GM12878 (cell line): ENCODE results near the gene MOB2. TPM values are rescaled to one million over a fixed set of nuclear protein-coding genes. Genes with fewer than 3 reads are reported as not detected.

Source experiments
- ATAC-seq: fragments of 200-7000 bp; cut with Tn5 transposase; 3 replicates; pipeline ENCODE4 v1.9.1; 2020; ENCODE audit warnings: mild to moderate bottlenecking, moderate library complexity
- BruUV-seq: library from RNA; stranded (reverse); fragments of 400-500 nt; replicated peaks from 2 replicates; lab custom pipeline; 2021; lab: Mats Ljungman, UMichigan
- CTCF ChIA-PET: fragments of 300-600 bp; sonication (Branson Sonifier 250); formaldehyde crosslinking; extraction: SDS; loops from one replicate; lab custom pipeline; 2021; ENCODE audit warnings: inconsistent platforms; lab: Yijun Ruan, JAX
- POLR2A ChIA-PET: fragments of 350-600 bp; formaldehyde crosslinking; extraction: SDS; loops from one replicate; lab custom pipeline; 2021; ENCODE audit warnings: inconsistent platforms; lab: Charles Lee
- RAD21 ChIA-PET: fragments of 300-600 bp; sonication (Branson Sonifier 250); formaldehyde crosslinking; loops from one replicate; lab custom pipeline; 2023; ENCODE audit warnings: antibody characterized with exemption; ENCODE audit not compliant: unreplicated experiment; lab: Charles Lee
- SMC1A ChIA-PET: fragments of 300-600 bp; sonication (Branson Sonifier 250); formaldehyde crosslinking; loops from one replicate; lab custom pipeline; 2023; ENCODE audit not compliant: unreplicated experiment, uncharacterized antibody; lab: Charles Lee
- DNase-seq: peaks from one replicate; pipeline ENCODE4 v3.0.0-alpha.2; 2011; ENCODE audit warnings: low read depth, low spot score
- FAIRE-seq: peaks from 3 replicates; lab custom pipeline; 2011; peaks lifted over from hg19 to GRCh38; lab: Jason Lieb, UNC
- H2AFZ ChIP-seq: 2 replicates; pipeline ENCODE4 v1.6.0; 2011; ENCODE audit warnings: low read depth, low read length, control low read depth; ENCODE audit not compliant: control insufficient read depth
- H3K27ac ChIP-seq: 2 replicates; pipeline ENCODE4 v1.5.1; 2011; ENCODE audit warnings: control low read depth; ENCODE audit not compliant: control insufficient read depth, insufficient read depth
- H3K27me3 ChIP-seq, 2 experiments: replicated peaks in 1 of 2; 2 replicates each; pipeline versions ENCODE4 v1.6.0 to v1.6.1; 2011; ENCODE audit warnings: low read length in 1 of 2; ENCODE audit not compliant: control insufficient read depth in 2 of 2, insufficient read depth in 2 of 2
- H3K36me3 ChIP-seq, 2 experiments: 2 replicates each; pipeline ENCODE4 v1.5.1; 2011; ENCODE audit warnings: low read length in 1 of 2; ENCODE audit not compliant: control insufficient read depth in 2 of 2, insufficient read depth in 2 of 2
- H3K4me1 ChIP-seq: 2 replicates; pipeline ENCODE4 v1.6.1; 2011; ENCODE audit warnings: mild to moderate bottlenecking, low read length, moderate library complexity, mixed read lengths; ENCODE audit not compliant: control insufficient read depth, insufficient read depth
- H3K4me2 ChIP-seq: 2 replicates; pipeline ENCODE4 v1.6.0; 2011; ENCODE audit warnings: control low read depth; ENCODE audit not compliant: control insufficient read depth, insufficient read depth
- H3K4me3 ChIP-seq: fragments of 200-600 bp; sonication (generic); 2 replicates; pipeline ENCODE4 v1.5.1; 2016
- H3K79me2 ChIP-seq: 2 replicates; pipeline ENCODE4 v1.6.0; 2011; ENCODE audit warnings: low read length; ENCODE audit not compliant: control insufficient read depth, insufficient read depth
- H3K9ac ChIP-seq: 2 replicates; pipeline ENCODE4 v1.8.0; 2011; ENCODE audit warnings: low read length, control low read depth, mixed read lengths; ENCODE audit not compliant: control insufficient read depth, insufficient read depth
- H3K9me3 ChIP-seq: replicated peaks from 3 replicates; pipeline ENCODE4 v1.5.1; 2011; ENCODE audit warnings: mild to moderate bottlenecking, low read length; ENCODE audit not compliant: control insufficient read depth, insufficient read depth
- H4K20me1 ChIP-seq: 2 replicates; pipeline ENCODE4 v1.6.0; 2011; ENCODE audit not compliant: control insufficient read depth, insufficient read depth
- E2F4 ChIP-seq: IDR thresholded peaks from 2 replicates; pipeline ENCODE4 v1.6.1; 2012; ENCODE audit warnings: low read depth, low read length, improper control_type of control experiment
- ELK1 ChIP-seq: IDR thresholded peaks from 2 replicates; pipeline ENCODE4 v1.6.1; 2012; ENCODE audit warnings: low read depth, low read length, improper control_type of control experiment
- EZH2 ChIP-seq: IDR thresholded peaks from 2 replicates; pipeline ENCODE4 v1.6.1; 2012; ENCODE audit warnings: low read depth, mild to moderate bottlenecking, control low read depth, inconsistent platforms, low read length, borderline replicate concordance; ENCODE audit not compliant: control insufficient read depth
- IKZF1 ChIP-seq: fragments of 450-650 bp; conservative IDR thresholded peaks from 2 replicates; pipeline ENCODE4 v1.6.1; 2017; ENCODE audit warnings: antibody characterized with exemption, mild to moderate bottlenecking
- IRF5 ChIP-seq: fragments of 450-650 bp; IDR thresholded peaks from 2 replicates; pipeline ENCODE4 v1.6.1; 2017; ENCODE audit warnings: borderline replicate concordance
- KDM1A ChIP-seq: fragments of 200-600 bp; sonication (generic); IDR thresholded peaks from 2 replicates; pipeline ENCODE4 v1.6.1; 2016; ENCODE audit warnings: borderline replicate concordance
- MEF2B ChIP-seq: fragments of 450-650 bp; IDR thresholded peaks from 2 replicates; pipeline ENCODE4 v1.6.1; 2018; ENCODE audit warnings: mild to moderate bottlenecking, moderate library complexity; ENCODE audit not compliant: partially characterized antibody, poor library complexity, severe bottlenecking
- NR2C1 ChIP-seq: fragments of 450-650 bp; IDR thresholded peaks from 2 replicates; pipeline ENCODE4 v1.6.1; 2017; ENCODE audit warnings: antibody characterized with exemption, mild to moderate bottlenecking, moderate library complexity
- NR2F1 ChIP-seq: fragments of 450-650 bp; conservative IDR thresholded peaks from 2 replicates; pipeline ENCODE4 v1.6.1; 2017; ENCODE audit warnings: mild to moderate bottlenecking
- SIX5 ChIP-seq: IDR thresholded peaks from 2 replicates; pipeline ENCODE4 v1.6.1; 2011; ENCODE audit warnings: mild to moderate bottlenecking, low read depth, low read length, moderate library complexity; ENCODE audit not compliant: severe bottlenecking
- SMC3 ChIP-seq: IDR thresholded peaks from 2 replicates; pipeline ENCODE4 v1.6.1; 2011; ENCODE audit warnings: low read length, improper control_type of control experiment, borderline replicate concordance
- SRF ChIP-seq, 2 experiments: IDR thresholded peaks; 2 replicates each; pipeline ENCODE4 v1.6.1; 2011; ENCODE audit warnings: low read depth in 2 of 2, low read length in 2 of 2, mild to moderate bottlenecking in 1 of 2, moderate library complexity in 1 of 2
- ZBTB40 ChIP-seq: fragments of 450-650 bp; IDR thresholded peaks from 2 replicates; pipeline ENCODE4 v1.6.1; 2016; ENCODE audit warnings: mild to moderate bottlenecking, moderate library complexity, borderline replicate concordance
- ZZZ3 ChIP-seq: IDR thresholded peaks from 2 replicates; pipeline ENCODE4 v1.6.1; 2011; ENCODE audit warnings: low read depth; ENCODE audit not compliant: control insufficient read depth, insufficient read length
- WGBS: methylation state at CpG from one replicate; pipeline ENCODE4 v1.1.6; 2016; ENCODE audit warnings: low lambda C conversion rate; ENCODE audit not compliant: insufficient replicate concordance, insufficient coverage; ENCODE audit errors: missing lambda C conversion rate; 5-methylcytosine and 5-hydroxymethylcytosine counted together
- in situ Hi-C: fragments of 300-500 bp; cut with MboI; formaldehyde crosslinking; loops from 9 replicates; pipeline ENCODE4 v1.14.3; 2018; ENCODE audit warnings: mixed read lengths
- intact Hi-C: fragments of 100-400 bp; cut with micrococcal nuclease; formaldehyde crosslinking; loops from one replicate; pipeline ENCODE4 v1.14.2; 2022; ENCODE audit not compliant: unreplicated experiment
- polyA plus RNA-seq, 11 experiments: library from polyadenylated mRNA; depleted of rRNA in 4 of 11; unstranded in 6 of 11; stranded (reverse) in 5 of 11; fragments of >200 nt; fragmentation: Nextera tagmentation in 4 of 11; fragmentation: Illumina TruSeq in 1 of 11; extraction: Ambion mirVana in 4 of 11; extraction: Trizol in 1 of 11; gene quantifications; 1 replicate in 1 of 11; 2 replicates in 10 of 11; pipeline versions ENCODE4 v1.2.1 to v1.2.3, GENCODE V29; 2011 to 2016; ENCODE audit warnings: inconsistent platforms in 2 of 11, missing spikeins in 2 of 11, low read depth in 1 of 11
- total RNA-seq, 4 experiments: library from RNA; depleted of rRNA in 3 of 4; stranded (reverse); fragments of >200 nt in 3 of 4; fragmentation: Illumina TruSeq in 1 of 4; extraction: Trizol in 1 of 4; gene quantifications; 2 replicates each; pipeline versions ENCODE4 v1.2.1 to v1.2.3, GENCODE V29; 2013 to 2021

MOB2 gene
- total and polyA plus RNA-seq, 10 of the 15 experiments (the other 5 are each of a cell fraction or from before 2014, with no cell fraction given) = 0.10 to 34.6 (median 15.5) TPM

- Histone ChIP-seq H2AFZ (no peak overlapping the region), H3K36me3 (no peaks in the 10 kb centered on the region), H4K20me1 (no peaks in the 10 kb centered on the region), H3K9me3 (no peaks in the 10 kb centered on the region), H3K4me2 (no peak overlapping the region), H3K4me1 (no peaks in the 10 kb centered on the region), H3K4me3 (no peak overlapping the region), H3K79me2 (no peaks in the 10 kb centered on the region), H3K27ac (no peak overlapping the region), H3K27me3 (no peaks in the 10 kb centered on the region), H3K9ac (no peak overlapping the region)
- in situ Hi-C loops (no loop called here), intact Hi-C loops (no loop called here)
- POLR2A ChIA-PET = no interaction called here
- FAIRE-seq (no peak), DNase-seq (no peak), ATAC-seq (no peak)
- RAD21 ChIA-PET = no interaction called here
- SMC1A ChIA-PET = no interaction called here
- 31% methylated on average over 9 of the region's 9 CpGs for WGBS
- BruUV-seq = no TSS peak
- CTCF ChIA-PET = interaction anchor here (0.6 to 1.3 kb wide), 2 partner anchors 56 to 128 kb away, joined by 3 to 5 read pairs; no protein-coding TSS in a partner anchor
- TF ChIP-seq ELK1 (no peak), KDM1A (no peak), MEF2B (no peak), ZBTB40 (no peak), NR2F1 (no peak), E2F4 (no peak), SMC3 (no peak), SRF (IDR thresholded peaks at IDR 0.05; ENCODE audit: low read depth in 2 of 2, low read length in 2 of 2) (no peak), SIX5 (no peak), ZZZ3 (no peak), IRF5 (no peak), IKZF1 (no peak), EZH2 (no peak), NR2C1 (no peak)
These were observed 40.0 kb downstream of the MOB2 start for GRCh38 chr11:1446623-1447022.
